Chondrocyte (in vitro differentiated cells): ENCODE measurements around the gene OR5B12. TPM values are rescaled to one million over a fixed set of nuclear protein-coding genes. Genes with fewer than 3 reads are reported as not detected.

Experiments
- DNase-seq: peaks from one replicate; pipeline ENCODE4 v3.0.0; 2021; ENCODE audit warnings: mixed read lengths, low spot score
- H3K27ac Mint-ChIP-seq: one replicate; pipeline ENCODE4 v1.8.0; 2021; ENCODE audit warnings: mild to moderate bottlenecking, moderate library complexity, mixed read lengths; ENCODE audit not compliant: unreplicated experiment
- H3K27me3 Mint-ChIP-seq: 2 replicates; pipeline ENCODE4 v1.8.0; 2021; ENCODE audit warnings: low read depth, mixed read lengths
- H3K36me3 Mint-ChIP-seq: 2 replicates; pipeline ENCODE4 v1.8.0; 2021; ENCODE audit warnings: low read depth, mixed read lengths
- H3K4me1 Mint-ChIP-seq: 2 replicates; pipeline ENCODE4 v1.8.0; 2021; ENCODE audit warnings: low read depth, mild to moderate bottlenecking, mixed read lengths
- H3K4me3 Mint-ChIP-seq: one replicate; pipeline ENCODE4 v1.8.0; 2021; ENCODE audit warnings: mild to moderate bottlenecking, moderate library complexity, mixed read lengths; ENCODE audit not compliant: unreplicated experiment
- H3K9me3 Mint-ChIP-seq: 2 replicates; pipeline ENCODE4 v1.8.0; 2021; ENCODE audit warnings: low read depth, mixed read lengths
- CTCF ChIP-seq: fragments of 200-600 bp; sonication (generic); IDR thresholded peaks from 2 replicates; pipeline ENCODE4 v1.5.0; 2021; ENCODE audit warnings: antibody characterized with exemption, mild to moderate bottlenecking, moderate library complexity
- long read RNA-seq: library from polyadenylated mRNA; stranded (forward); transcript quantifications from one replicate; pipeline ENCODE4 v2.0.0, GENCODE V29; 2021
- total RNA-seq: library from RNA; stranded (reverse); gene quantifications from 3 replicates; pipeline ENCODE4 v1.2.1, GENCODE V29; 2021

Gene OR5B12
- not detected in 3 replicates for total RNA-seq
- long read RNA-seq: 0 reads

GRCh38 chr11:58442136-58442535, at the start of gene OR5B12:
Gene OR5B12 (minus strand): TSS chr11:58442236. CDS start chr11:58440151, 2,085 bp downstream.
- DNase-seq: no peak
- no peak within 1 kb of the TSS for H3K4me3 Mint-ChIP-seq
- no peak for TF ChIP-seq CTCF
- H3K9me3 Mint-ChIP-seq: peaks cover 14% of the 10 kb centered on the region
- no peak within 1 kb of the TSS for H3K27ac Mint-ChIP-seq
- H3K27me3 Mint-ChIP-seq: peaks cover 19% of the 10 kb centered on the region
- no peaks in the 10 kb centered on the region for H3K4me1 Mint-ChIP-seq
- no peaks in the 10 kb centered on the region for H3K36me3 Mint-ChIP-seq

GRCh38 chr11:58490827-58491226, 48.8 kb upstream of the OR5B12 start:
- Mint-ChIP-seq H3K4me1 (peaks cover 25% of the 10 kb centered on the region), H3K4me3 (no peak overlapping the region)

GRCh38 chr11:58487170-58487569, 45.1 kb upstream of the OR5B12 start:
- Mint-ChIP-seq H3K27ac (no peak overlapping the region), H3K4me1 (no peaks in the 10 kb centered on the region), H3K9me3 (peaks cover 2% of the 10 kb centered on the region), H3K27me3 (peaks cover 25% of the 10 kb centered on the region), H3K4me3 (no peak overlapping the region), H3K36me3 (no peaks in the 10 kb centered on the region)
- no peak for DNase-seq
- TF ChIP-seq CTCF: no peak

More at GRCh38 chr11:58490827-58491226, 48.8 kb upstream of the OR5B12 start:
- H3K27me3 Mint-ChIP-seq: peaks cover 21% of the 10 kb centered on the region
- no peaks in the 10 kb centered on the region for H3K36me3 Mint-ChIP-seq
- no peak for TF ChIP-seq CTCF
- H3K27ac Mint-ChIP-seq: no peak overlapping the region
- DNase-seq: no peak
- peaks cover 2% of the 10 kb centered on the region for H3K9me3 Mint-ChIP-seq

GRCh38 chr11:58485961-58486360, 43.9 kb upstream of the OR5B12 start:
- H3K27ac Mint-ChIP-seq: no peak overlapping the region
- TF ChIP-seq CTCF: no peak
- peaks cover 25% of the 10 kb centered on the region for H3K27me3 Mint-ChIP-seq
- H3K4me1 Mint-ChIP-seq: no peaks in the 10 kb centered on the region
- no peak for DNase-seq
- H3K36me3 Mint-ChIP-seq: no peaks in the 10 kb centered on the region
- peaks cover 2% of the 10 kb centered on the region for H3K9me3 Mint-ChIP-seq
- H3K4me3 Mint-ChIP-seq: no peak overlapping the region

- Mint-ChIP-seq H3K4me1 (no peaks in the 10 kb centered on the region), H3K27ac (no peak overlapping the region), H3K36me3 (peaks cover 2% of the 10 kb centered on the region), H3K9me3 (peaks cover 34% of the 10 kb centered on the region), H3K27me3 (no peaks in the 10 kb centered on the region), H3K4me3 (no peak overlapping the region)
- TF ChIP-seq CTCF: no peak
- DNase-seq: no peak
These were observed 29.9 kb upstream of the OR5B12 start for GRCh38 chr11:58471892-58472291.
